Neural crest cell (in vitro differentiated cells): ENCODE measurements around the gene ADAMTSL1. TPM values are rescaled to one million over a fixed set of nuclear protein-coding genes. Genes with fewer than 3 reads are reported as not detected.
A peak's percentile ranks its signal among the peaks of the same experiment; 100 is the strongest.

Experiments used
- DNase-seq: peaks from one replicate; pipeline ENCODE4 v3.0.0; 2021; ENCODE audit warnings: low read depth, mixed read lengths, low spot score
- H3K27ac Mint-ChIP-seq: one replicate; pipeline ENCODE4 v1.8.0; 2021; ENCODE audit warnings: mild to moderate bottlenecking, mixed read lengths; ENCODE audit not compliant: unreplicated experiment
- H3K27me3 Mint-ChIP-seq: 2 replicates; pipeline ENCODE4 v1.8.0; 2021; ENCODE audit warnings: low read depth, mild to moderate bottlenecking, mixed read lengths
- H3K36me3 Mint-ChIP-seq: 2 replicates; pipeline ENCODE4 v1.8.0; 2021; ENCODE audit warnings: low read depth, mild to moderate bottlenecking, mixed read lengths
- H3K4me1 Mint-ChIP-seq: 2 replicates; pipeline ENCODE4 v1.8.0; 2021; ENCODE audit warnings: mixed read lengths
- H3K4me3 Mint-ChIP-seq: one replicate; pipeline ENCODE4 v1.8.0; 2021; ENCODE audit warnings: mild to moderate bottlenecking, mixed read lengths
- H3K9me3 Mint-ChIP-seq: 2 replicates; pipeline ENCODE4 v1.8.0; 2021; ENCODE audit warnings: mixed read lengths
- CTCF ChIP-seq: fragments of 200-600 bp; sonication (generic); conservative IDR thresholded peaks from 2 replicates; pipeline ENCODE4 v1.5.0; 2021; ENCODE audit warnings: antibody characterized with exemption, mild to moderate bottlenecking
- long read RNA-seq: library from polyadenylated mRNA; unstranded; transcript quantifications from one replicate; pipeline ENCODE4 v2.0.0, GENCODE V29; 2020
- total RNA-seq: library from RNA; stranded (reverse); gene quantifications from 2 replicates; pipeline ENCODE4 v1.2.1, GENCODE V29; 2021

ADAMTSL1 gene
- 2.3 and 2.5 TPM in 2 replicates for total RNA-seq
- long read RNA-seq: 0 reads

GRCh38 chr9:18473652-18474279 is at the start of gene ADAMTSL1:
TSS of gene ADAMTSL1 (plus strand) at chr9:18474153. CDS start at chr9:18474233, 80 bp downstream.
- TF ChIP-seq CTCF: no peak
- peak within 1 kb of the TSS; percentile 46 for H3K27ac Mint-ChIP-seq

GRCh38 chr9:18427691-18428090 is 46.3 kb upstream of the ADAMTSL1 start:
- no peaks in the 10 kb centered on the region for H3K9me3 Mint-ChIP-seq
- H3K4me1 Mint-ChIP-seq: no peaks in the 10 kb centered on the region
- no peaks in the 10 kb centered on the region for H3K36me3 Mint-ChIP-seq
- no peak for TF ChIP-seq CTCF
- no peak for DNase-seq
- H3K27me3 Mint-ChIP-seq: no peaks in the 10 kb centered on the region
- H3K27ac Mint-ChIP-seq: no peak overlapping the region
- H3K4me3 Mint-ChIP-seq: no peak overlapping the region

More at GRCh38 chr9:18473652-18474279, at the start of gene ADAMTSL1:
- DNase-seq: peak; percentile 28
- H3K36me3 Mint-ChIP-seq: peaks cover 2% of the 10 kb centered on the region
- peak within 1 kb of the TSS; percentile 79 for H3K4me3 Mint-ChIP-seq
- H3K4me1 Mint-ChIP-seq: peaks cover 37% of the 10 kb centered on the region
- H3K27me3 Mint-ChIP-seq: peaks cover 85% of the 10 kb centered on the region
- H3K9me3 Mint-ChIP-seq: peaks cover 3% of the 10 kb centered on the region

GRCh38 chr9:18428661-18429060 is 45.3 kb upstream of the ADAMTSL1 start:
- TF ChIP-seq CTCF: no peak
- H3K27ac Mint-ChIP-seq: no peak overlapping the region
- no peak for DNase-seq
- H3K4me3 Mint-ChIP-seq: no peak overlapping the region
- H3K9me3 Mint-ChIP-seq: peaks cover under 1% of the 10 kb centered on the region
- H3K4me1 Mint-ChIP-seq: no peaks in the 10 kb centered on the region
- H3K27me3 Mint-ChIP-seq: no peaks in the 10 kb centered on the region
- H3K36me3 Mint-ChIP-seq: no peaks in the 10 kb centered on the region

GRCh38 chr9:18429070-18429469 is 44.9 kb upstream of the ADAMTSL1 start:
- Mint-ChIP-seq H3K27ac (no peak overlapping the region), H3K27me3 (no peaks in the 10 kb centered on the region), H3K9me3 (peaks cover 3% of the 10 kb centered on the region), H3K4me1 (no peaks in the 10 kb centered on the region), H3K36me3 (no peaks in the 10 kb centered on the region), H3K4me3 (no peak overlapping the region)
- no peak for DNase-seq
- no peak for TF ChIP-seq CTCF

GRCh38 chr9:18433620-18434019 is 40.3 kb upstream of the ADAMTSL1 start:
- Mint-ChIP-seq H3K27ac (no peak overlapping the region), H3K4me1 (peaks cover 13% of the 10 kb centered on the region), H3K9me3 (peaks cover 3% of the 10 kb centered on the region), H3K27me3 (peaks cover 14% of the 10 kb centered on the region), H3K36me3 (no peaks in the 10 kb centered on the region), H3K4me3 (no peak overlapping the region)
- DNase-seq: no peak
- TF ChIP-seq CTCF: no peak
